ENCODE measurements around the gene SFXN4. TPM values are rescaled to one million over a fixed set of nuclear protein-coding genes. Genes with fewer than 3 reads are reported as not detected.

SFXN4 gene
- total RNA-seq, 1 donor from 2014 or later = 16.7 TPM

DNA sequence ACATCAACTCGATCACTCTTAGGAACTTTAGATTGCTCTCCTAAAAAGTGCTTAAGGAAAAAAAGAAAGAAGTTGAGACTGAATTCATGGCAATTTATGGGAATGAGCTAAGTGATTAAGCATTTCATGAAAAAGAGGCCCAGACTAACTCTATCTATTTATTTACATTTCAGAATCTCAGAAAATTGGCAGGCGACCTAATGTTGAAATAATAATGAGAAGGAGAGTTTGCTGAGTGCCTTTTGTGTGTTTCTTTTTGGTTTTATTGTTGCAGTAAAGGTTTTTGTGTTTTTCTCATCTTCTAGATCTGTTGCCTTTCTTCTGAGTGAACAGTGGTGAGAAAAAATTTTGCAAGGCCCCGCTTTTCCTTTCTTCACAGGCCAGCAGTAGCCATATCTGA lies 45.7 kb upstream of the SFXN4 start:
- H3K9me3 Mint-ChIP-seq (ENCODE audit: unreplicated experiment) = no peaks in the 10 kb centered on the region
- TF ChIP-seq, protein P1, sequence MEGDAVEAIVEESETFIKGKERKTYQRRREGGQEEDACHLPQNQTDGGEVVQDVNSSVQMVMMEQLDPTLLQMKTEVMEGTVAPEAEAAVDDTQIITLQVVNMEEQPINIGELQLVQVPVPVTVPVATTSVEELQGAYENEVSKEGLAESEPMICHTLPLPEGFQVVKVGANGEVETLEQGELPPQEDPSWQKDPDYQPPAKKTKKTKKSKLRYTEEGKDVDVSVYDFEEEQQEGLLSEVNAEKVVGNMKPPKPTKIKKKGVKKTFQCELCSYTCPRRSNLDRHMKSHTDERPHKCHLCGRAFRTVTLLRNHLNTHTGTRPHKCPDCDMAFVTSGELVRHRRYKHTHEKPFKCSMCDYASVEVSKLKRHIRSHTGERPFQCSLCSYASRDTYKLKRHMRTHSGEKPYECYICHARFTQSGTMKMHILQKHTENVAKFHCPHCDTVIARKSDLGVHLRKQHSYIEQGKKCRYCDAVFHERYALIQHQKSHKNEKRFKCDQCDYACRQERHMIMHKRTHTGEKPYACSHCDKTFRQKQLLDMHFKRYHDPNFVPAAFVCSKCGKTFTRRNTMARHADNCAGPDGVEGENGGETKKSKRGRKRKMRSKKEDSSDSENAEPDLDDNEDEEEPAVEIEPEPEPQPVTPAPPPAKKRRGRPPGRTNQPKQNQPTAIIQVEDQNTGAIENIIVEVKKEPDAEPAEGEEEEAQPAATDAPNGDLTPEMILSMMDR (IDR thresholded peaks at IDR 0.05; ENCODE audit: insufficient read depth, low read depth, low read length) = no peak
- TF ChIP-seq EZH2 (IDR thresholded peaks at IDR 0.05; ENCODE audit: insufficient read depth, low read length) = no peak
- FAIRE-seq = no peak
- Histone ChIP-seq H3K79me2 (ENCODE audit: insufficient read depth, low read length) (peaks cover 57% of the 10 kb centered on the region), H3K4me1 (ENCODE audit: insufficient read depth, low read length) (peaks cover 40% of the 10 kb centered on the region), H3K27ac (ENCODE audit: low read depth, low read length) (peak overlapping the region; percentile 70), H3K9me3 (ENCODE audit: insufficient read depth, low read depth, low read length) (no peaks in the 10 kb centered on the region), H3K4me3 (ENCODE audit: insufficient read depth, low read depth, low read length) (no peak overlapping the region), H3K36me3 (ENCODE audit: insufficient read depth, low read length) (no peaks in the 10 kb centered on the region), H4K20me1 (ENCODE audit: insufficient read depth, low read length) (no peaks in the 10 kb centered on the region), H2AFZ (ENCODE audit: low read depth, low read length) (no peak overlapping the region), H3K4me2 (ENCODE audit: low read length) (peak overlapping the region; percentile 61), H3K27me3 (ENCODE audit: insufficient read depth, low read length) (no peaks in the 10 kb centered on the region), H3K9ac (ENCODE audit: low read length) (peak overlapping the region; percentile 64)
- peaks cover 2% of the 10 kb centered on the region for H3K36me3 Mint-ChIP-seq (ENCODE audit: low read depth, unreplicated experiment)
- peak; percentile 73 for DNase-seq (ENCODE audit: low read depth)
- H3K27me3 Mint-ChIP-seq (ENCODE audit: low read depth, unreplicated experiment) = no peaks in the 10 kb centered on the region
- H3K4me1 Mint-ChIP-seq (ENCODE audit: low read depth, unreplicated experiment) = peaks cover 30% of the 10 kb centered on the region
- no peak overlapping the region for H3K4me3 Mint-ChIP-seq (ENCODE audit: unreplicated experiment)
- H3K27ac Mint-ChIP-seq (ENCODE audit: unreplicated experiment) = peak overlapping the region; percentile 64

DNA sequence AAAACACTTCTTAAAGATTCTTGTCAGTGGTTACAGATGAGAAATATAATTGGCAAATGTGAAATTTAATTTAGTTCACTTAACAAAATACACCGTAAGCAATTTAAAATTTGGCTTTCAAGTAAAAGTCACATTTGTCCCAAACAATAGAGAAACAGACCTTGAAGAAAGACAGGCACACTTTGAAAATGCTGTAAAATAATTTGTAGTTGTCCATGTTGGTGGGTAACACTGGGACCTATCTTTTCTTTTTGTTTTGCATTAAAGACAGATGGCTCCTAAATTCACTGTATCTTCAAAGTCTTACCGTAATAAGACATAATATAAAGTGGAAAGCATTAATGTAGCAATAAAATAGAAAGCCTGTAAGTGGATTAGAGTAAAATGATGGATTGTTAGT lies 45.1 kb upstream of the SFXN4 start:
- H3K4me2 ChIP-seq (ENCODE audit: low read length) = peak overlapping the region; percentile 61
- H3K9ac ChIP-seq (ENCODE audit: low read length) = peak overlapping the region; percentile 64
- peaks cover 57% of the 10 kb centered on the region for H3K79me2 ChIP-seq (ENCODE audit: insufficient read depth, low read length)
- H3K27me3 ChIP-seq (ENCODE audit: insufficient read depth, low read length) = no peaks in the 10 kb centered on the region
- no peaks in the 10 kb centered on the region for H3K36me3 ChIP-seq (ENCODE audit: insufficient read depth, low read length)
- H3K27me3 Mint-ChIP-seq (ENCODE audit: low read depth, unreplicated experiment) = no peaks in the 10 kb centered on the region
- no peak overlapping the region for H3K4me3 ChIP-seq (ENCODE audit: insufficient read depth, low read depth, low read length)
- H3K27ac Mint-ChIP-seq (ENCODE audit: unreplicated experiment) = no peak overlapping the region
- no peaks in the 10 kb centered on the region for H3K9me3 Mint-ChIP-seq (ENCODE audit: unreplicated experiment)
- H3K4me1 ChIP-seq (ENCODE audit: insufficient read depth, low read length) = peaks cover 43% of the 10 kb centered on the region
- H3K9me3 ChIP-seq (ENCODE audit: insufficient read depth, low read depth, low read length) = no peaks in the 10 kb centered on the region
- peaks cover 30% of the 10 kb centered on the region for H3K4me1 Mint-ChIP-seq (ENCODE audit: low read depth, unreplicated experiment)
- TF ChIP-seq, protein P1 (IDR thresholded peaks at IDR 0.05; ENCODE audit: insufficient read depth, low read depth, low read length) = no peak
- no peak for TF ChIP-seq EZH2 (IDR thresholded peaks at IDR 0.05; ENCODE audit: insufficient read depth, low read length)
- H3K27ac ChIP-seq (ENCODE audit: low read depth, low read length) = peak overlapping the region; percentile 70
- H3K4me3 Mint-ChIP-seq (ENCODE audit: unreplicated experiment) = no peak overlapping the region
- no peaks in the 10 kb centered on the region for H4K20me1 ChIP-seq (ENCODE audit: insufficient read depth, low read length)
- H3K36me3 Mint-ChIP-seq (ENCODE audit: low read depth, unreplicated experiment) = peaks cover 2% of the 10 kb centered on the region
- H2AFZ ChIP-seq (ENCODE audit: low read depth, low read length) = no peak overlapping the region
- FAIRE-seq (no peak), DNase-seq (ENCODE audit: low read depth) (no peak)

DNA sequence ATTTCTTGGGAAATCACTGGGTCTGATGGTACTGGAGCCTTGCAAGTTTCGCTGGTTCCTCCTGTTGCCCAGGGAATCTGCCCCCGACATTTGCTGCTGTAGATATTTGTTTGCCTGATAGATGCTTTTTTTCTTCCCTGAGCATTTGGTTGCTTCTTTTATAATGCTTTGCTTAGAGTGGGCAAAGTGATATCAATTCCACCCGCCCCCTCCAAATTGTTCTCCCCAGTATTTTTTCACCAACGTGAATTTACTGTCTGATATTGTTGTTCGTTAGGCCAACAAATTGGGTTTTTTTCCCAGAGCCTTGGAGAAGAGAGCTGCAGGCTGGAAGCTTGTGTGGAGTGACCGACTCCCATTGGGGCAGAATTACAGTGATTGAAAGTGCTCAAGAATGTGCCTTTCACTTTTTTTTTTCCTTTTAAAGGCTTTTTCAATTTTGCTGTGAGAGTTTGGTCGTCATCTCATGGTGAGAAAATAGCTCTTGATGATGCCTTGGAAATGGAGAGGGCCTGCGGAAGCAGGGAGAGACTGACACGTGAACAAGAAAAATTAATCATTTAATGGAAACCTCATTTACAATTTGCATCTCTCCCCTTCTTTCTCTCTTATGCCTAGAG lies 44.3 kb upstream of the SFXN4 start:
- Mint-ChIP-seq H3K27me3 (ENCODE audit: low read depth, unreplicated experiment) (no peaks in the 10 kb centered on the region), H3K4me3 (ENCODE audit: unreplicated experiment) (peak overlapping the region; percentile 94), H3K9me3 (ENCODE audit: unreplicated experiment) (no peaks in the 10 kb centered on the region), H3K27ac (ENCODE audit: unreplicated experiment) (peak overlapping the region; percentile 66), H3K36me3 (ENCODE audit: low read depth, unreplicated experiment) (peaks cover 2% of the 10 kb centered on the region), H3K4me1 (ENCODE audit: low read depth, unreplicated experiment) (peaks cover 30% of the 10 kb centered on the region)
- H3K27ac ChIP-seq (ENCODE audit: low read depth, low read length) = peak overlapping the region; percentile 43
- no peaks in the 10 kb centered on the region for H3K9me3 ChIP-seq (ENCODE audit: insufficient read depth, low read depth, low read length)
- no peak for FAIRE-seq
- DNase-seq (ENCODE audit: low read depth) = no peak
- H3K27me3 ChIP-seq (ENCODE audit: insufficient read depth, low read length) = no peaks in the 10 kb centered on the region
- H4K20me1 ChIP-seq (ENCODE audit: insufficient read depth, low read length) = no peaks in the 10 kb centered on the region
- TF ChIP-seq, protein P1 (IDR thresholded peaks at IDR 0.05; ENCODE audit: insufficient read depth, low read depth, low read length) = no peak
- no peak for TF ChIP-seq EZH2 (IDR thresholded peaks at IDR 0.05; ENCODE audit: insufficient read depth, low read length)
- H3K36me3 ChIP-seq (ENCODE audit: insufficient read depth, low read length) = no peaks in the 10 kb centered on the region
- H3K79me2 ChIP-seq (ENCODE audit: insufficient read depth, low read length) = peaks cover 50% of the 10 kb centered on the region
- peak overlapping the region; percentile 94 for H3K4me2 ChIP-seq (ENCODE audit: low read length)
- H3K9ac ChIP-seq (ENCODE audit: low read length) = peak overlapping the region; percentile 83
- peak overlapping the region; percentile 82 for H3K4me3 ChIP-seq (ENCODE audit: insufficient read depth, low read depth, low read length)
- H3K4me1 ChIP-seq (ENCODE audit: insufficient read depth, low read length) = peaks cover 43% of the 10 kb centered on the region
- peak overlapping the region; percentile 52 for H2AFZ ChIP-seq (ENCODE audit: low read depth, low read length)
